ENCODE measurements around the gene SARDH.

DNA sequence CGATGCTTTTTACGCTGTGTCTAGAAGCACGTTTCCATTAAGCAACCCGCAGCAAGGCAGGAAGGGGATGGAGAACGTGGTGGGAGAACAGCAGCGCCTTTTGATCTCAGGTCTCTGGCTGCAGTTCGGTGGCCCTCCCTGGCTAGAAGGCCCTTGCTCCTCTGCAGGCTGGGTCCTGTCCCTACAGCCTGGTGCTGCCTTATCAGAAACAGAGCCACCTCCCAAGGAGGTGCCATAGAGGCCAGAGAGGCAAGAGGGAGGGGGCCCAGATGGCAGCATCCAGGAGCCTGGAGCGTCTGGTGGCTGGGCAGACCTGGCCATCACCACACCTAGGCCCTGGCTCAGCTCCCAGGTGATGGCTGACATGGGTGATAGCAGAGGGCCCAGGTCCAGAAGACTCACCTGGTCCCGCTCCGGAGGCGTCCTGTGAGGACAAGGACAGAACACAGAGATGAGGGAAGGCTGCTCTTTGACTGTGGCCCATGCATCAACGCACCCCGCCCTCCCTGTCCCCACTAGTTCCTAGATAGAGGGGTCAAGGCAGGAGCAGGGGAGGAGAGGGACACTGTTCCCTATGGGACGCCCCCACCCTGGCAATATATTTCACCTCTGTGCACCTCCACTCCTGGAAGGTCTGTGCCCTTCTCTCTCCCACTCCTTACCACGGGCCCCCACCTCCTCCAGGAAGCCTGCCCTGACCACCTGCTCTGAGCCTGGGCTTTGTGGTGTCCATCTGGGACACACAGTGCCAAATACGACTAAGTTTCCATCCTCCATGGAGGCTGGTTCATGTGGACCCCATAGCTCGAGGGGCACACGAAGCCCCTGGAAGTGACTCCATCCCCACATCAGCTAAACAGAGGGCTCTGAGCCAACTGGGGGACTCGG is 41.6 kb upstream of the SARDH start:
- TF ChIP-seq, protein P1, sequence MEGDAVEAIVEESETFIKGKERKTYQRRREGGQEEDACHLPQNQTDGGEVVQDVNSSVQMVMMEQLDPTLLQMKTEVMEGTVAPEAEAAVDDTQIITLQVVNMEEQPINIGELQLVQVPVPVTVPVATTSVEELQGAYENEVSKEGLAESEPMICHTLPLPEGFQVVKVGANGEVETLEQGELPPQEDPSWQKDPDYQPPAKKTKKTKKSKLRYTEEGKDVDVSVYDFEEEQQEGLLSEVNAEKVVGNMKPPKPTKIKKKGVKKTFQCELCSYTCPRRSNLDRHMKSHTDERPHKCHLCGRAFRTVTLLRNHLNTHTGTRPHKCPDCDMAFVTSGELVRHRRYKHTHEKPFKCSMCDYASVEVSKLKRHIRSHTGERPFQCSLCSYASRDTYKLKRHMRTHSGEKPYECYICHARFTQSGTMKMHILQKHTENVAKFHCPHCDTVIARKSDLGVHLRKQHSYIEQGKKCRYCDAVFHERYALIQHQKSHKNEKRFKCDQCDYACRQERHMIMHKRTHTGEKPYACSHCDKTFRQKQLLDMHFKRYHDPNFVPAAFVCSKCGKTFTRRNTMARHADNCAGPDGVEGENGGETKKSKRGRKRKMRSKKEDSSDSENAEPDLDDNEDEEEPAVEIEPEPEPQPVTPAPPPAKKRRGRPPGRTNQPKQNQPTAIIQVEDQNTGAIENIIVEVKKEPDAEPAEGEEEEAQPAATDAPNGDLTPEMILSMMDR (conservative IDR thresholded peaks at IDR 0.05; ENCODE audit: low read length) = no peak
- TF ChIP-seq EZH2phosphoT487 (IDR thresholded peaks at IDR 0.05; ENCODE audit: borderline replicate concordance) = no peak
